Measurements from ENCODE around the gene SH3RF3. TPM values are rescaled to one million over a fixed set of nuclear protein-coding genes. Genes with fewer than 3 reads are reported as not detected.

Gene SH3RF3
- total RNA-seq, 2 experiments from 2014 or later: 1.9 to 2.3 TPM

DNA sequence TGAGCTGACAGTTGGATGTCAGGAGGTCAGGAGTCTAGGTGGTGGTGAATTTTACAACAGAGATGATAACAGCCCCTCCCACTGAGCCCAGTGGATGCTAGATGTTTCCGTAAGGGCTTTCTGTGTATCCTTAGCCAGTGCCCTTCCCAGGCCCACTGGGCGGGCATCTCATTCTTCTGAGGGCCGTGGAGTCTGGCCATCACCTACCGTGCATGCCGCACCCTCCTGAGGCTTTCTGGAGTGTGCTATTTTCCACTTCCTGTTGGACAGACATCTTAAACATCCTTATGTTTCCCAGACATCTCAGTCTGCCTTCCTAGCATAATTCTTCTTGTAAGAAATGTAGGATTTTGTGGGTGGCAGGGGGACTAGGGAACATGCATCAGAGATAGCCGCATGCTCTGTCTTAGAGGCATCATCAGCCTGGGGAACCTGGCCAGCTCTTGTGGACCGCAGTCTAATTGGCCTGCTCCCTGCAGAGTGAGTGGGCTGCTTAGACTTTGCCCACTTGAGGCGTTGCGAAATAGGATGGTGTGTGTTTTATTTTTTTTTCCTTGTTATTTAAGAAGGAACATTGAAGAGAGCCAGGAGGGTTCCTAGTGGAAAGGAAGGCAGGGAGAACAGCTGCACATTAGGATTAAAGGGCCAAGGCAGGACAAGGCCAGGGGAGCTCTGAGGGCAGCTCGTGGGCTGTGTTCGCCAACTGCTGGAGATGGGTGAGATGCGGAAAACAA lies 135.8 kb downstream of the SH3RF3 start:
- TF ChIP-seq, protein P1, sequence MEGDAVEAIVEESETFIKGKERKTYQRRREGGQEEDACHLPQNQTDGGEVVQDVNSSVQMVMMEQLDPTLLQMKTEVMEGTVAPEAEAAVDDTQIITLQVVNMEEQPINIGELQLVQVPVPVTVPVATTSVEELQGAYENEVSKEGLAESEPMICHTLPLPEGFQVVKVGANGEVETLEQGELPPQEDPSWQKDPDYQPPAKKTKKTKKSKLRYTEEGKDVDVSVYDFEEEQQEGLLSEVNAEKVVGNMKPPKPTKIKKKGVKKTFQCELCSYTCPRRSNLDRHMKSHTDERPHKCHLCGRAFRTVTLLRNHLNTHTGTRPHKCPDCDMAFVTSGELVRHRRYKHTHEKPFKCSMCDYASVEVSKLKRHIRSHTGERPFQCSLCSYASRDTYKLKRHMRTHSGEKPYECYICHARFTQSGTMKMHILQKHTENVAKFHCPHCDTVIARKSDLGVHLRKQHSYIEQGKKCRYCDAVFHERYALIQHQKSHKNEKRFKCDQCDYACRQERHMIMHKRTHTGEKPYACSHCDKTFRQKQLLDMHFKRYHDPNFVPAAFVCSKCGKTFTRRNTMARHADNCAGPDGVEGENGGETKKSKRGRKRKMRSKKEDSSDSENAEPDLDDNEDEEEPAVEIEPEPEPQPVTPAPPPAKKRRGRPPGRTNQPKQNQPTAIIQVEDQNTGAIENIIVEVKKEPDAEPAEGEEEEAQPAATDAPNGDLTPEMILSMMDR (IDR thresholded peaks at IDR 0.05): no peak
- intact Hi-C loops (cut with micrococcal nuclease): no loop called here
- H3K9me3 Mint-ChIP-seq: no peaks in the 10 kb centered on the region
- no peaks in the 10 kb centered on the region for H3K27me3 Mint-ChIP-seq
- ATAC-seq: no peak
- no peak overlapping the region for H3K27ac Mint-ChIP-seq
- ChIA-PET POLR2A (interaction anchor here (0.8 kb wide), 1 partner anchor 8 kb away, joined by 3 read pairs; no protein-coding TSS in a partner anchor), CTCF (no interaction called here)
- no peak overlapping the region for H3K4me3 Mint-ChIP-seq
- no peaks in the 10 kb centered on the region for H3K36me3 Mint-ChIP-seq (ENCODE audit: low read depth)
- DNase-seq: no peak
- H3K4me1 Mint-ChIP-seq (ENCODE audit: low read depth): peaks cover 12% of the 10 kb centered on the region

DNA sequence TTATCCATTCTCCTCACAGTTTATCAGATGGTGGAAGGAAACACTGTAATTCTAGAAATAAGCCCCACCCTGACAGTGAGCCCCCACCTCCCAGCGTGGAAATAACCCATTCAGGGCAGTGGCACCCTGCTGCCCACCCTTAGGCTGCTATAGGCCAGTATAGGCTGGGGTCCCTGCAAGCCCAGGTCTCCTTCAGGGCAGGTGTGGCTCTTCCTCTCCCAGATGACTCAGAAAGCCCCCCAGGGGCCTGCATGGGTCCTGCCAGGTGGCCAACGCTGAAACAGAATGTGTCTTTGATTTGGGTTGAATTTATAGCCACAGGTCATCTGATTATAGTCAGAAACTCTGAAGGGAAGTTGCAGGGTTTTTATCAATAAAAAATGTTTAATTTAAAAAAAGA lies 136.4 kb downstream of the SH3RF3 start:
- POLR2A ChIA-PET: interaction anchor here (0.8 kb wide), 1 partner anchor 8 kb away, joined by 3 read pairs; no protein-coding TSS in a partner anchor
- H3K27ac Mint-ChIP-seq: no peak overlapping the region

DNA sequence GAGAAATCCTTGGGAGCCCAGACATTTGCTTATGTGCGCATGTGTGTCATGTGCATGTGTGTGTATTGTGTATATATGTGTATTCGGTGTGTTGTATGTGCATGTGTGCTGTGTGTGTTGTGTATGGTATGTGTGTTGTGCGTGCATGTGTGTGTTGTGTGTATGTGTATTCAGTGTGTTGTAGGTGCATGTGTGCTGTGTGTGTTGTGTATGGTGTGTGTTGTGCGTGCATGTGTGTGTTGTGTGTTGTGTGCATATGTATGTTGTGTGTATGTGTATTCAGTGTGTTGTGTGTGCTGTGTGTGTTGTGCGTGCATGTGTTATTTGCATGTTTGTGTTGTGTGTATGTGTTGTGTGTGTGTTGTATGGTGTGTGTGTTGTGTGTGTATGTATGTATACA lies 136.9 kb downstream of the SH3RF3 start:
- Mint-ChIP-seq H3K36me3 (ENCODE audit: low read depth) (no peaks in the 10 kb centered on the region), H3K4me3 (no peak overlapping the region), H3K4me1 (ENCODE audit: low read depth) (peaks cover 2% of the 10 kb centered on the region), H3K9me3 (no peaks in the 10 kb centered on the region), H3K27ac (no peak overlapping the region), H3K27me3 (no peaks in the 10 kb centered on the region)
- intact Hi-C loops (cut with micrococcal nuclease): no loop called here
- ChIA-PET POLR2A (interaction anchor here (0.8 kb wide), 1 partner anchor 9 kb away, joined by 3 read pairs; no protein-coding TSS in a partner anchor), CTCF (no interaction called here)
- ATAC-seq (no peak), DNase-seq (no peak)
- TF ChIP-seq, protein P1 (IDR thresholded peaks at IDR 0.05): no peak

More for the DNA sequence above, 136.4 kb downstream of the SH3RF3 start:
- DNase-seq (no peak), ATAC-seq (no peak)
- TF ChIP-seq, protein P1 (IDR thresholded peaks at IDR 0.05): no peak
- Mint-ChIP-seq H3K27me3 (no peaks in the 10 kb centered on the region), H3K4me1 (ENCODE audit: low read depth) (peaks cover 6% of the 10 kb centered on the region), H3K36me3 (ENCODE audit: low read depth) (no peaks in the 10 kb centered on the region), H3K9me3 (no peaks in the 10 kb centered on the region), H3K4me3 (no peak overlapping the region)
- intact Hi-C loops (cut with micrococcal nuclease): no loop called here
- CTCF ChIA-PET: no interaction called here

DNA sequence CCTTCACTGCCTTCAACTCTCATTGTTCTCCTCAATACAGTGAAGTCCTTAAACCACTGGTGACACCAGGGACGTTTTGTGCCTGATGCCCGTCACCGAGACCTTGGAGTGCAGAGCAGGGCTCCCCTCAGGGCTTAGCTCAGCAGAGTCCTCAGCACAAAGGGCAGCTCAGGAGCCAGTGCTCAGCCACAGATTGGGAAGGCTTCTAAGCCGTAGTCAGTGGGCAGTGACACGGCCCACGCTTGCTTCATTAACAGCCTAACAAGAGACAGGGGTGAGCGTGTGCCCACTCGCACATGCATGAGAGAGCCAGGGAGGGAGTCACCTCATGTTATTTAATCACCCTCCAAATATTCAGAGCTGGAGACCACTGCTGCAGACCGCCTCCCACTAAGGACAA lies 137.5 kb downstream of the SH3RF3 start:
- Mint-ChIP-seq H3K27ac (no peak overlapping the region), H3K36me3 (ENCODE audit: low read depth) (no peaks in the 10 kb centered on the region), H3K27me3 (no peaks in the 10 kb centered on the region), H3K4me3 (no peak overlapping the region), H3K4me1 (ENCODE audit: low read depth) (peaks cover 2% of the 10 kb centered on the region), H3K9me3 (no peaks in the 10 kb centered on the region)
- TF ChIP-seq, protein P1 (IDR thresholded peaks at IDR 0.05): no peak
- ATAC-seq: no peak
- intact Hi-C loops (cut with micrococcal nuclease): no loop called here
- POLR2A ChIA-PET: no interaction called here
- CTCF ChIA-PET: no interaction called here
- DNase-seq: no peak

DNA sequence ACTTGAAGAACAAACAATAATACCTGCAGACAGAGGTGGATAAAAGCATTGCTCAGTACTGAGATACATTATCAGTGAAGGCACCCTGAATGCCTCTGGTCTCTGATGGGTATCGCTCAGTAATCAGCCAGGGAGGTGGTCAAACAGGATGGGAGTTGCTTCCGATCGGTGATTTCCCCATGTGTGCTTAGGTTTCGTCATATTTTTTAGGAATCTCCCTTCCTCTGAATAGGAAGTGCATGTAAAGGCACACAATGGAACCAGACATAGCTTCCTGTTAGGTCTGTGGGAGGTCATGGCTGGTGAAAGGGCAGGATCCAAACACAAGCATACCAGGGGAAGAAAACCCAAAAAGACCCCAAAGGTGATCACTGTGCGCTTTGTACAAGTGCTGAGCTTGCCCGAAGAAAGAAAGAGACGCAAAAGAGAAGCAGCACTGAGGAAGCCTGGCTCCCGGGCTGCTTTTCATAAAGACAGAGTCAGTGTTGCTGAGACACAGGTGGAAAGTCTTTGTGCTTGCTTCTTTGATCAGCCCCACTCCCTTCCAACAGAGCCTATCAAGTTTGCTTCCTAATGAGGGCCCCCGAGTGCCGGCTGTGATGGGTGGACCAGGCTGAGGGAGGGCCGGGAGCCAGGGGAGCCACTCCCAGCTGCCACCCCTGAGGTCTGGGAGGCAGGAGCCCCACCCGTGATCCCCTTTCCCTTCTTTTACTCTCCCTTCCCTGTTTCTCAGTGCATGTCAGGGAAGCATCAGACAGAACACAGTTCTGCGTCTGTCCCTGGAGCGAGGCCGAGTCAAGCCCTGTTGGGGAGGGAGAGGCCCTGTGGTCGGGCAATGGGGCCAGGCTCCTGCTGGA lies 138.2 kb downstream of the SH3RF3 start:
- Mint-ChIP-seq H3K27me3 (no peaks in the 10 kb centered on the region), H3K4me1 (ENCODE audit: low read depth) (peaks cover 2% of the 10 kb centered on the region), H3K9me3 (no peaks in the 10 kb centered on the region), H3K4me3 (no peak overlapping the region), H3K36me3 (ENCODE audit: low read depth) (no peaks in the 10 kb centered on the region), H3K27ac (no peak overlapping the region)
- intact Hi-C loops (cut with micrococcal nuclease): no loop called here
- no peak for ATAC-seq
- CTCF ChIA-PET: no interaction called here
- DNase-seq: no peak
- TF ChIP-seq, protein P1 (IDR thresholded peaks at IDR 0.05): no peak
- POLR2A ChIA-PET: no interaction called here

All from activated CD8-positive, alpha-beta T cell treated with anti-CD3 and anti-CD28 coated beads for 36 hours (primary cell).